HG03025 (cell line): ENCODE results near the gene NKIRAS1.
"Not testable (repeated sequence)": the region's sequence is repeated elsewhere in the genome, so short reads cannot be mapped to it uniquely, and the experiment has no call there.

Source experiments
- ATAC-seq: cut with Tn5 transposase; IDR thresholded peaks from one replicate; pipeline ENCODE4 v1.9.1; 2021; ENCODE audit warnings: mild to moderate bottlenecking, moderate library complexity; ENCODE audit not compliant: unreplicated experiment, low FRiP score

NKIRAS1 gene

DNA sequence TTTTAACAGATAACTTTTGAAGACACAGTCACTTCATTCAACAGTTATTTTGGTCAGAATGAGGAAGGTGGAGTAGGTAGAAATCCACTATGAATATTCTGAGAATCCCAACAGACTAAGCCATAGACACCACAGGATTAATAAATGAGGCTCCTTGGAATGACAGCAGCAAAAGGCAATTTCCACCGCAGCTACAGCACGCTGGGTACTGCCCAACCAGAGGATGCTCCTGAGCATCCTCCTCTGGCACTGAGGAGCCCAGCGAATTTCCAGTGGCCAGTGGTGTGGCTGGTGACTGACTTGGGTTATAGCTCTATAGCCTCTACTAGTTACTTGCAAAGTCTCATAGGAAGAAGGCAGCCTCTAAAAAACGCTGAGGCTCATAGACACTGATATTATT, 24.6 kb upstream of the NKIRAS1 start:
- ATAC-seq: no peak

DNA sequence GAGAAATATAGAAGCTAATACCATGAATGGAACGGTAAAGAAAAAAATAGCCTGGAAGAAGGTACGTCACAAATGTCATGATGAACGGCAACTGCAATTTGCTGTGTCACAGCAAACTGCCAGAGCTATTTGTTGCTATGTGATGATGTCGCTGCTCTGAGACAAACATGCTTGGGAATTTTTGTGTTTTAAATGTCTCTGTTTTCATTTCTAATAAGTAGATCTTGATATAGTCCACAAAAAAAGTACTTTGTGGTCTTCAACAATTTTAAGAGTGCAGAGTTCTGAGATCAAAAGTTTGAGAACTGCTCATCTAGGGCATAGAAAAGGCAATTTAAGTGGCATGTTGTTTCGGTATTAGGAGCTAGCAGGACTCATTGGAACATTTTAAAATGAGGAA, 24.0 kb upstream of the NKIRAS1 start:
- ATAC-seq: no peak

DNA sequence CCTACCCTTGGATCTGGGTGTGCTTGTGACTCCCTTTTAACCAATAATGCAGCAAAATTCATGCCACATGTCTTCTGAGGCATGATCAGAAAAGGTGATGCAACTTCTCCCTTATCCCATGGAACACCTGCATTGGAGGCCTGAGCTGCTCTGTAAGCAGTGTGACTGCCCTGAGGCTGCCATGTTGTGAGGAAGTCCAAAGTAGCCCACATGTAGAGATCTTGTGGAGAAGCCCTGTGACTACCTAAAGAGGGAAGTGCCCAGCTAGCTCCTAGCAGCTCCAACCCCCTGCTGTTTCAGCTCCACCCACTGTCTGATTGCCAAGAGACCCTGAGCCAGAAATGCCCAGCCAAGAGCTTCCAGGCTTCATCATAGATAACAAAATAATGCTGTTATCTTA, 21.9 kb upstream of the NKIRAS1 start:
- ATAC-seq: no peak

DNA sequence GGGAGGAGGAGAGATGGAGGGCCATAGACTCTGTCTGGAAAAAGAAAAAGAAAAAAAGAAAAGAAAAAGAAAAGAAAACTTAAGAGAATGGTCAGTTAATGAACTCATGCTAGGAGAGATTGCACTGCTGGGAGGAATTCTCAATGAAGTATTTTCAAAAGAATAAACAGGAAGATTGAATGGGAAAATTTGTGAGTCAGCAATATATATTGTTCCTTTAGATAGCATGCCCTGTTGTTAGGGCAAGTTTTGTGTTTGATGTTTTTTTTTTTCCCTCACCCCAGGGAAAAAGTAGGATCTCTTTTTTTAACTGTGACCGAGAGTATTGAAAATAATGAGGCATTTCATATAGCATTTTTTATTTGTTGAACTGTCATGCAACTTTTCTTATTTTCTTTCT, 20.5 kb upstream of the NKIRAS1 start:
- ATAC-seq: no peak

DNA sequence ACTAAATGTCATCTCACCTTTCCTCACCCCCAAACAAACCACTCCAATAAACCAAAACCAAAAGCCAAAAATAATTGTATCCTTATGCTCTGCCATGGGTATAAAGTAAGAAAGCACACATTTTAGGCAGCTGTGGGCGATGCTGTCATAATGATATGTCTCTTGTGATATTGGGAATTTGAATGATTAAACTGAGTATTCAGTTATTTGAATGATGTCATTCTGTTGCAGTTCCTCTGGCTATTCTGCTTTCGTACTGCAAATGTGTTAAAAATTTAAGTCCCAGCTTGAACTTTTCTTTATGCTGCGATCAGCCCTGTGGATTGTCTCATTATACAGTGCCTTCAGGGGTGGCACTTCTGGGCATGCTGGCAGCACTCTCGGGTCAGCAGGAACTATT, 17.5 kb upstream of the NKIRAS1 start:
- no peak for ATAC-seq

DNA sequence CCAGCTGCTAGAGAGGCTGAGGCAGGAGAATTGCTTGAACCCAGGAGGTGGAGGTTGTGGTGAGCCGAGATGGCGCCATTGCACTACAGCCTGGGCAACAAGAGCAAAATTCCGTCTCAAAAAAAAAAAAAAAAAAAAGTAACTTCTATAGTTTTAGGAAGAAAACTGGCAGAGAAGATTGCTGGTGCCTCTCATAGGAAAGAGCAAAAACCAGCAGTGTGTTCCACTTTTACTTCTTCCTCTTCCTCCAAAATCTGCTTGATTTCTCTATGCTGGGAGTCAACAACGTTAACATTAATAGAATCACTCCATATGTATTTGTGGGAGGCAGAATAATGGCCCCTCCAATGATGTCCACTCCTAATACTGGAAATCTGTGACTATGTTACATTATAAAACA, 15.8 kb upstream of the NKIRAS1 start:
- no peak for ATAC-seq

DNA sequence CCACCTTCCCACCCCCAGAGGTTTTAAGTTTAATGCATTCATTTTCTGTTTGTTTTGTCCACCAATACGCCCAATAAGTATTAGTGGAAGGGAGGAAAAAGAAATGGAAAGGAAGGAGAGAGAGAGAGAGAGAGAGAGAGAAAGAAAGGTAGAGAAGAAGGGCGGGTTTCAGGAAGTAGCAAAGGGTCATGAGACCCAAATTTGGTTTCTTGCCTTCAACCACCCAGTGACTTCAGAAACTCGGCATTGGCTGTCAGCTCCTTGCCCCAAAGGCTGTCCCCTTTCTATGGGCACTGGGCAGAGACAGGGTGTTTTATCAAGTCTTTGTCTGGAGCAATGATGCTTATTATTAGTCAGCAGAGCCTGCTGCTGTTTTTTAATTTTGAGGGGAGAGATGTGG, 14.8 kb upstream of the NKIRAS1 start:
- no peak for ATAC-seq

DNA sequence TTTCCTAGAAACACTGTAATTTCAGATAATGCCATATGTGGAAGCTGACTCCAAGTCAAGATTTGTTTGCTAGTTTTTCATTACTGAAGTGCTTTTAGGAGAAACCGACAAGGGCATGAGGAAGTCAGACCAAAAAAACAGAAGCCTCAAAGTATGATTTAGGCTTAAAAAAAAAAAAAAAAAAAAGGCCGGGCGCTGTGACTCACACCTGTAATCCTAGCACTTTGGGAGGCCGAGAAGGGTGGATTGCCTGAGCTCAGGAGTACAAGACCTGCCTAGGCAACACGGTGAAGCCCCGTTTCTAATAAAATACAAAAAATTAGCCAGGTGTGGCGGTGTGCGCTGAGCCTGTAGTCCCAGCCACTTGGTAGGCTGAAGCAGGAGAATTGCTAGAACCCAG, 11.7 kb upstream of the NKIRAS1 start:
- ATAC-seq: no peak

DNA sequence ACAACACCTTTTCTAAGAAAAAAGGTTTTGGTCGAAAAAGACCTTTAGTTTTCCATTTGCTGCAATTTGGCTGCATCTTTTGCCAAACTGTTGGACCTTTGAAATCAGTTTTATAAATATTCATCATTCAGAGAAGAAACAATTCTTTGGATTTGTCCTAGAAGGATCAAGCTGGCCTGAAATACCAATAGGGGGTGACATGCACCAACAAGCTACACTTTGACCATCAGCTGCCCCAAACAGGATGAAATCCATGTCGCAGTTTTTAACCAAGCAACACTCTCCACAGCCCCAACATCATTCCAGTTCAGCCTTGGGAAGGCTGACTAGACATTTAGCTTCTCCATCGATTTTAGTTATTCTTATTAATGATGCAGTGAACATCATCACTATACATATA, 9.9 kb upstream of the NKIRAS1 start:
- ATAC-seq: no peak

DNA sequence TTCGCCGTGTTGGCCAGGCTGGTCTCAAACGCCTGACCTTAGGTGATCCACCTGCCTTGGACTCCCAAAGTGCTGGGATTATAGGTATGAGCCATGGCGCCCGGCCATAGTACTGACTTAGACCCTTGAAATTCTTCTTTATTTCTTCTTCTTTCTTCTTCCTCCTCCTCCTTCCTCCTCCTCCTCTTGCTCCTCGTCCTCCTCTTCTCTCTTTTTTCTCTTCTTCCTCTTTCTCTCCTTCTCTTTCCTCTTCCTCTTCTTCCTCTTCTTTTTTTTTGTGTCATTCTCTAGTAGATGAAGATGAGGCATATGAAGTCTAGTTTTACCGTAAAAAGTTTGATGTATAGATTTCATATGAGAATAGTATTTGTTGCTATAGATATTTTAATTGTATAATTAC, 9.5 kb upstream of the NKIRAS1 start:
- ATAC-seq: no peak

DNA sequence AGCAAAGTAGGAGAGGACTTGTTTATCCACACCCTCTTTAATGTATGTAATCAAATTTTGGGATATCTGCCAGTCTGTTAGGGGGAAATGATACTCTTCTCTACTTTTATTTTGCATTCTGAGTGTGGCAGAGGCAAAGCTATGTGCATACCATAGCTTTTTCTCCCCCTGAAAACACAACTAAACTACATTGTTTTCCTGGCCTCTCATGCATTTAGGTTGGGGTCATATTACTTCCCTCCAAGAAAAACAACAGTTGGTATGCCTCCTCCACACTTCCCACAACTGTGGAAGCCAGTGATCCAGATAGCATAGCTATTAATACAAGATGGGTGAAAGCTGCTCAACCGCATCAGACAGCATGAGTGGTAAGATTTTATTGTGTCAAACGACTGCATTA, 7.0 kb upstream of the NKIRAS1 start:
- ATAC-seq: no peak

DNA sequence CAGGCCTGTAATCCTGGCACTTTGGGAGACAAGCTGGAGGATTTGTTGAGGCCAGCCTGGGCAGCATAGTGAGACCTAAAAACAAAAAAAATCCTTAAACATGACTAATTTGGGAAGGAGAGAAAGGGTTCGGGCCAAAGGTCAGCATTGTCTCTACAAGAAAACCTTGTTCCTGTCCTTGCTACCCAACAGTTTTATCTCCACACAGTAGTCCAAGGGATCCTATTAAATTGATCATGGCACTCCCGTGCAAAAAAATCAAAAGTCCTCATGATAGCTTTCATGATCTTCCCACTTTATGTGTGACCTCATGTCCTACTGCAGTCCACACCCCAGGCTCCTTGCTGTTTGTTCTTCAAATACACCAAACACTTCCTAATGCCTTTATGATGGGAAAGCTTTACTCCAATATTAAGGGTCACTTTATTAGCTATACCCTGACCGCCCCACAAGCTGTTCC, 4.3 kb upstream of the NKIRAS1 start:
- ATAC-seq: no peak

DNA sequence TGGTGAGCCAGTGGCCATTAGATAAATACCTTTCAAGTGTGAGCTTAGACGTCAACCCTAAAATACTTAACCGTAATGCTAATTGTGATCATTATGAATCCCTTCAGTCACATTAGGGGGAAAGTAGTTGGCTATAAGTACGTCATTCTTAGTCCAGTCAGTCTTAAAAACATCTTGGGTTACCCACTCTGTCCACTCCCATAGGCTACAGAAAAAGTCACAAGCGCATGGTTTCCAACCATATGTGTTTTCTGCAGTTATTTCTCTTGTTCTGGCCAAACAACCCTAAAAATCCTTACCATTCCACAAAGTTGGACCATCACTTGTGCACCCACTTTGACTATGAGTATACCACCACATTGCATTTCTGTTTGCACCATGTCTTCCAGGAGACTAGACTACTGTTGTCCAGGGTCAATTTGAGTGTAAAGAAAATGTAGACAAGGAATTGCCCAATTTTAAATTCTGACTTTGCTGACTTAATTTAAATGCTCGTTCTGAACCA, 3.4 kb upstream of the NKIRAS1 start:
- no peak for ATAC-seq

DNA sequence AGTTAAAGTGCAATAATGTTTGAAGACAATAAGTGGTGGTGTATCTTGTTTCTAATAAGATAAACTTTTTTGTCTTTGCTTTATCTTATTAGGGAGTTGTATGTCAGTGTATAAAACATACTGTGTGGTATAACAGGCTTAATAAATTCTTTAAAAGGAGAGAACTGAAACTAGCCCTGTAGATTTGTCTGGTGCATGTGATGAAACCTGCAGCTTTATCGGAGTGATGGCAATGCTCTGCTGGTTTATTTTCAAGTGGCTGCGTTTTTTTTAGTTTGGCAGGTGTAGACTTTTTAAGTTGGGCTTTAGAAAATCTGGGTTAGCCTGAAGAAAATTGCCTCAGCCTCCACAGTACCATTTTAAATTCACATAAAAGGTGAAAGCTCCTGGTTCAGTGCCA, 2.8 kb upstream of the NKIRAS1 start:
- ATAC-seq: no peak

DNA sequence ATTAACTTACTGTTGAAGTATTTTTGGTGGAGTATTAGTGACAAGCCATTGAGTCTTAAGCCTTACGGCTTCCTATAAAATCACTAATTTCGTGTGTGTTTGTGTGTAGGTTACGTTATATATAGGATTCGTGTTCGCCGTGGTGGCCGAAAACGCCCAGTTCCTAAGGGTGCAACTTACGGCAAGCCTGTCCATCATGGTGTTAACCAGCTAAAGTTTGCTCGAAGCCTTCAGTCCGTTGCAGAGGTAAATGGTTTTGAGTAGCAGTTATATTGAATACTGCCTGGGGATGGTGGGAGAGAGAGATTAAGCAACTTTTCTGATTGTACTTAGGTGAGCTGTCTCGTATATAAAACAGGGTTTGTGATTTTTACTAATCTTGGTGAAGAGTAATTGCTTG, 1.5 kb upstream of the NKIRAS1 start:
- ATAC-seq: not testable (repeated sequence)

DNA sequence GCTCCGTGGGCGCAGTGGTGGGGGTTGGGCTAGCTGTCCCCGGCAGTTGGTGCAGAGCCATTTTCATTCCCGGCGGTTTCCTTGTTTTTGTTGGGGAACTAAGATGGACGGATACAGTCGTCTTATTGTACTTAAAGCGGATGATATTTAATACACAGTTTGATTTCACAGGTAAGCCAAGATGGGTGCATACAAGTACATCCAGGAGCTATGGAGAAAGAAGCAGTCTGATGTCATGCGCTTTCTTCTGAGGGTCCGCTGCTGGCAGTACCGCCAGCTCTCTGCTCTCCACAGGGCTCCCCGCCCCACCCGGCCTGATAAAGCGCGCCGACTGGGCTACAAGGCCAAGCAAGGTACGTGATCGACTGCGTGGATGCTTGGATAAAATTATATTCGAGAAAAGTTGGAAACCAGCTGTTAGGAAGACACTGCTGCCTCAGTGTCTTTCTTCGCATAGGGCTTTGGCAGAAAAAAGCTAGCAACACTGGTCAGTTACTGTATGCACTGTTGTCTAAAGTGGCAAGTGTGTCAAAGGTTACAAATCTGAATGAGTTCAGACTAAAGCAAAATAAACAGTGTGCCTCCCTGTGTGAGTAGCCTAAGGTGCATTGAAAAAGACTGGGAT, 1.0 kb upstream of the NKIRAS1 start:
- ATAC-seq: not testable (repeated sequence)

DNA sequence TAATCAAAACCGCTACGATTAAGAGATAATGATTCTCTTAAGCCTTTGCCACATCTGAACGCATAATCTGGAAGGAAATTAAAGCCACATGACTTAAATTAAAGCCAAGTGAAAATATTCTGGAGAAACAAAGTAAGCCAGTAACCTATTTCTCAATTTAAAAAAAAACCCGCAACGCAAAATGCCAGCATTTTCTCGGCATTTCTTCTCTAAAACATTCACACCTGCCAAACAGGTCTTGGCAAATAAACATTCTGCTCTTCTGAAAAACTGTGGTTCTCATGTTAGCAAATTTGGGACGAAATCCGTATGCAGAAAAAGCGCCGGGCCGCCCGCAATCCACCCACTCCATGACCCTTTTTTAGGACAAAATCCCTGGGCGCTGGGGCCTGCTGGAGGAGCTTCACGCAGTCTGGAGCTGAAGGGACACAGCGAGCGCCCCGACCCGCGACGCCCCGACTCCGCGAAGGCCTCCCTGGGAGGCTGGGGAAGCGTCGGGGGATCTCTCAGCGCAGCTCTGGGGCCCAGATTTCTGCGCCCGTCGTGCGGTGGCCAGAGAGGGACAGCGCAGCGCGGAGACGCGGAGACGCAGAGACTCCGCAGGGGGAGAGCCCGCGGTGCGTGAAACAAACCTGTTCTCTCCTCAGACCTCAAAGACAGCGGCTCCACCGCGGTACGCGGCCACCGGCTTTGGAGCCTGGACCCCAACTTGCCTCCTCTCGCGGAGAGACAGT, 471 bp downstream of the NKIRAS1 start:
- peak; percentile 39 for ATAC-seq

DNA sequence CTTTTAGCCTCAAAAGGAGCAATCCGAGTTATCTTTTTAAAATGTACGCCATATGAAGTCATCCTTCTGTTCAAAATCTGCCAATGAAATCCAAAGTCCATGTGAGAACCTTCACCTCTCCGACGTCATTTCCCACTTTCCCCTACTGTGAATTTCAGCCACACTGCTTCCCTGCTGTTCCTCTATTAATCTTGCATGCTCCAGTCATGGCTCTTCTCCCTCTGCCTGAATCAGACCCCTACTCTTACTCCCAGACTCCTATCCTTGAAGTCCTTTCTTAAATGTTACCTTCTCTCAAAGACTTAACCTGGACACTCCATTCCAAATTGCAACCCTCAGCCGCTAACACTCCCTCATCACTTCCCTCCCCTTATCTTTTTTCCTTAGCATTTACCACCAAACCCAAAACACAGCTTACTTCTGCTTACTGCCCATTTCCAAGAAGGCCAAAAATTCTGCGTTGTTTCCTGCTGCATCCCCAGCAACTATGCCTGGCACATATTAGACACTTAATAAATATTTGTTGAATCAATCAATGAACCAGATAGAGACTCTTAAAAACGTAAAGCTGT, 1.2 kb downstream of the NKIRAS1 start:
- no peak for ATAC-seq

DNA sequence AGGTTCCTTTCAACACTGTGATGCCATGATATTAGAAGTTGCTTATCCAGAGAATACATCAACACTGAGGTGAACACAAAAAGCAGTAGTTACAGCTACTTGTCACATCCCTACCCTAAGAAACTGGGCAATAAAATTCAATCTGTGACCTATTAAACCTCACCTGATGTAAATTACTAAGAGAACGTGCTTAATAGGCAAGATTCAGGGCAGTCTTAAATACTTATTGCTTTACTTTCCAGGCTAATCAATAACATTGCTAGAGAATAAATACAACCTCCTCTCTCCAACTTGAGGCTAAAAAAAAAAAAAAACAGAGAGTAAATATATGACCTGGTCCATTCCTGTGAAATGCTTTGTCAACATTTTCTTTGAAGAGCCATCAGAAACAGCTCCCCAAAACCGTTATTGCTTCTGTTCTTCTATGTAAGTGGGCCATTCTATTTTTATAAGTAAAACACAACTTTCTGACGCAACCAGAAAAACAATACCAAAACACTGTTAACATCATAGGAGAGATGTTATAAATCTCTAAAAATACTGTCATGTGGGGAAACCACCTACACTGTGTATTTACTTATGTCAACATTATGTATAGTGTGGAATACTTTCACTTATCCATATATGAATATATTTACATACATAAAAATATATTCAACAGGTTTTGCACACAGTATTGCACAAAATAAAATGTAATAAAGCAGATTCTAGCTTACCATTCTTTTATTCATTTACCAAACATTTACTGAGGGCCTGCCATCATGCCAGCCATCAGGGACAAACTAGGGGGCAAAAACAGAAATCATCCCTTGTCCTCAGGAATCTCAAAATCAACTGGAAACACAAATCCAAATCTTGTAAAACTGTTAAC, 2.7 kb downstream of the NKIRAS1 start:
- ATAC-seq: no peak

DNA sequence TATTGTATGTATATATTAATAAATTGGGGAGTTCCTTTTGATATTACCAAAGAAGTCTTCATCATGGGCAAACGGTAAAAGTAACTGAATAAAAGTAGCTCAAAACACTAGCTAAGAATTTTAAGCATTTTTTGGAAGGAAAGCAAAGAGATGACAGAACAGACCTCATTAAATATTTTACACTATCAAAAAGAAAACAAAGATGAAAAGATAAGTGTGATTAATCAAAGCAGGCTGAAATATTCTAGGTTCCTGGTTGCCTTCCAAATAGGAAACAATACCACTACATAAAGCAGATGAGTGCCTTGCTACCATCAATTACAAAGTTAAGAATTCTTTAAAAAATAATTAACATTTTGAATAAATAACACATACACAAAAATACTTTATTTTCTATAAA, 3.6 kb downstream of the NKIRAS1 start:
- ATAC-seq: no peak

DNA sequence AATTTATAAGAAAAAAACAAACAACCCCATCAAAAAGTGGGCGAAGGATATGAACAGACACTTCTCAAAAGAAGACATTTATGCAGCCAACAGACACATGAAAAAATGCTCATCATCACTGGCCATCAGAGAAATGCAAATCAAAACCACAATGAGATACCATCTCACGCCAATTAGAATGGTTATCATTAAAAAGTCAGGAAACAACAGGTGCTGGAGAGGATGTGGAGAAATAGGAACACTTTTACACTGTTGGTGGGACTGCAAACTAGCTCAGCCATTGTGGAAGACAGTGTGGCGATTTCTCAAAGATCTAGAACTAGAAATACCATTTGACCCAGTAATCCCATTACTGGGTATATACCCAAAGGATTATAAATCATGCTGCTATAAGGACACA, 4.5 kb downstream of the NKIRAS1 start:
- not testable (repeated sequence) for ATAC-seq
